ENCODE measurements around the gene TEX52. TPM values are rescaled to one million over a fixed set of nuclear protein-coding genes. Genes with fewer than 3 reads are reported as not detected.

TEX52 gene
- total and polyA plus RNA-seq, 10 of the 15 experiments (the other 5 are each of a cell fraction or from before 2014, with no cell fraction given): 0.23 TPM; not detected in 9

DNA sequence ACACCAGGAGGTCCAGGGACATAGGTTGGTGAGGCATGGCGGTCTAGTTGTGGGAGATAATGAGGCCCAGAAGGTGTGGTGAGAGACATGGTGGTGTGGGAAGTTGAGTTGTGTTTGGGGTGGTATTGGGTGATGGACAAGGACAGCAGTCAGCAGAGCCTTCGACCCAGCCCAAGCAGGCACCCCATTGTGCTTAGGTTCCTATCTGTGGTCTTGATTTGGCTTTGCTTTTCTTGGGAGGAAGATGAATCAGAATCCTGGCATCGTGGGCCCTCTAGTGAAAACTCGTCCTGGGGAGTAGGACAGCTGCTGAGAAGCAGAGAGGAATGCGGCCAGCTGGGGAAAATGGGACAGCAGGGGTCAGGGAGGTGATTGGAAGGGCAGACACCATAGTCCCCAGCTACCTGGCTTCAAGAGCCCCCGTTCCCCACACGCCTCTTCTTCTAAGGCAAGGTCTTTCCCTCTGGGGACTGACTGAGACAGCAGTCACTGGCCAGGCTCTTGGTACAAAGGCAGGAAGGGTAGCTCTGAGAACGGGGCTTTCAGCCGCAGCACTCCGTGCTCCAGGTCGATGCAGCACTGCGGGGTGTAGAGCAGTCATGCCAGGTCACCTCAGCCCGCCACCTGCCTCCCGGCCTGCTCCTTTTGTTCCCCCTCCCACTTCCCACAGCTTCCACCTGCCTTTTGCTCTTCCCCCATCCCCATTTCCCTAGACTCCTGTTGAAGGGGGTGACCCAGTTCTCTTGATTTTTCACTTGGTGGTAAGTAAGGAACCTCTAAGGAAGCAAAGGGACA, 29.9 kb downstream of the TEX52 start (continued):
- TF ChIP-seq, protein P1, sequence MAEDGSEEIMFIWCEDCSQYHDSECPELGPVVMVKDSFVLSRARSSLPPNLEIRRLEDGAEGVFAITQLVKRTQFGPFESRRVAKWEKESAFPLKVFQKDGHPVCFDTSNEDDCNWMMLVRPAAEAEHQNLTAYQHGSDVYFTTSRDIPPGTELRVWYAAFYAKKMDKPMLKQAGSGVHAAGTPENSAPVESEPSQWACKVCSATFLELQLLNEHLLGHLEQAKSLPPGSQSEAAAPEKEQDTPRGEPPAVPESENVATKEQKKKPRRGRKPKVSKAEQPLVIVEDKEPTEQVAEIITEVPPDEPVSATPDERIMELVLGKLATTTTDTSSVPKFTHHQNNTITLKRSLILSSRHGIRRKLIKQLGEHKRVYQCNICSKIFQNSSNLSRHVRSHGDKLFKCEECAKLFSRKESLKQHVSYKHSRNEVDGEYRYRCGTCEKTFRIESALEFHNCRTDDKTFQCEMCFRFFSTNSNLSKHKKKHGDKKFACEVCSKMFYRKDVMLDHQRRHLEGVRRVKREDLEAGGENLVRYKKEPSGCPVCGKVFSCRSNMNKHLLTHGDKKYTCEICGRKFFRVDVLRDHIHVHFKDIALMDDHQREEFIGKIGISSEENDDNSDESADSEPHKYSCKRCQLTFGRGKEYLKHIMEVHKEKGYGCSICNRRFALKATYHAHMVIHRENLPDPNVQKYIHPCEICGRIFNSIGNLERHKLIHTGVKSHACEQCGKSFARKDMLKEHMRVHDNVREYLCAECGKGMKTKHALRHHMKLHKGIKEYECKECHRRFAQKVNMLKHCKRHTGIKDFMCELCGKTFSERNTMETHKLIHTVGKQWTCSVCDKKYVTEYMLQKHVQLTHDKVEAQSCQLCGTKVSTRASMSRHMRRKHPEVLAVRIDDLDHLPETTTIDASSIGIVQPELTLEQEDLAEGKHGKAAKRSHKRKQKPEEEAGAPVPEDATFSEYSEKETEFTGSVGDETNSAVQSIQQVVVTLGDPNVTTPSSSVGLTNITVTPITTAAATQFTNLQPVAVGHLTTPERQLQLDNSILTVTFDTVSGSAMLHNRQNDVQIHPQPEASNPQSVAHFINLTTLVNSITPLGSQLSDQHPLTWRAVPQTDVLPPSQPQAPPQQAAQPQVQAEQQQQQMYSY (CRISPR knock-in tag; IDR thresholded peaks at IDR 0.05): no peak
- no peak for TF ChIP-seq RAD51 (IDR thresholded peaks at IDR 0.05)
- TF ChIP-seq HCFC1 (IDR thresholded peaks at IDR 0.05; ENCODE audit: low read length): no peak

DNA sequence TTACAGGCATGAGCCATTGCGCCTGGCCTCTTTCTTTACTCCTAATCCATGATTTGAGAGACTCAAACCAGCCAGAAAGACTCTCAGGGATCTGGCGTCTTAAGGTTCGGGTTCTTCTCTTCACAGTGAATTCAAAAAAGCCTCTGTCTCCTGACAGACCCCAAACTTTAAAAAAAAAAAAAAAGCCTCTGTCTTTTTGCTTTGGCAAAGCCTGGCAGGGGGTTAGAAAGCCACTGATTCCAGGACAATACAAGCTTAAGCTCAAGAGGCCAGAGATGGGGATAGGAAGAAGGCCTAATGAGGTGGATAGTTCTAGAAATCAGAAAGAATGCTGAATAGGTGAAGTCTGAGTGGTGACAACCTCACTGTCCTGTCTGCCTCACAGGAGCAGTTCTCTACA, 30.8 kb downstream of the TEX52 start:
- H3K27ac ChIP-seq (ENCODE audit: control insufficient read depth, insufficient read depth): no peak overlapping the region
- intact Hi-C loops (cut with micrococcal nuclease; ENCODE audit: unreplicated experiment) (no loop called here), in situ Hi-C loops (cut with MboI) (no loop called here)
- ChIA-PET RAD21 (ENCODE audit: unreplicated experiment) (no interaction called here), POLR2A (interaction anchor here (0.7 kb wide), 2 partner anchors 26 to 948 kb away, joined by 3 read pairs; no protein-coding TSS in a partner anchor), CTCF (no interaction called here), SMC1A (ENCODE audit: uncharacterized antibody, unreplicated experiment) (no interaction called here)
- no peak for DNase-seq (ENCODE audit: low read depth, low spot score)
- FAIRE-seq: no peak
- H2AFZ ChIP-seq (ENCODE audit: control insufficient read depth, low read depth, low read length): no peak overlapping the region
- 92% methylated on average over 3 of the region's 3 CpGs for WGBS (ENCODE audit: insufficient coverage, insufficient replicate concordance, low lambda C conversion rate, missing lambda C conversion rate)
- no peaks in the 10 kb centered on the region for H3K79me2 ChIP-seq (ENCODE audit: control insufficient read depth, insufficient read depth, low read length)
- no peak overlapping the region for H3K4me2 ChIP-seq (ENCODE audit: control insufficient read depth, insufficient read depth)
- no peak overlapping the region for H3K9ac ChIP-seq (ENCODE audit: control insufficient read depth, insufficient read depth, low read length)
- BruUV-seq (replicated peaks): TSS peak; percentile 9
- H3K27me3 ChIP-seq (replicated peaks in 1 of 2; ENCODE audit: control insufficient read depth in 2 of 2, insufficient read depth in 2 of 2, low read length in 1 of 2): no peaks in the 10 kb centered on the region
- ATAC-seq: no peak
- no peaks in the 10 kb centered on the region; the same call in 1 of the 2 replicates for H4K20me1 ChIP-seq (ENCODE audit: control insufficient read depth, insufficient read depth)
- H3K4me3 ChIP-seq: no peak overlapping the region
- no peaks in the 10 kb centered on the region for H3K9me3 ChIP-seq (replicated peaks; ENCODE audit: control insufficient read depth, insufficient read depth, low read length)
- peaks cover 5 to 18% of the 10 kb centered on the region in 2 experiments for H3K36me3 ChIP-seq (ENCODE audit: control insufficient read depth in 2 of 2, insufficient read depth in 2 of 2, low read length in 1 of 2)
- no peaks in the 10 kb centered on the region for H3K4me1 ChIP-seq (ENCODE audit: control insufficient read depth, insufficient read depth, low read length)
- TF ChIP-seq HDGF (IDR thresholded peaks at IDR 0.05) (no peak), SRF (IDR thresholded peaks at IDR 0.05; ENCODE audit: low read depth in 2 of 2, low read length in 2 of 2) (no peak), ETV6 (conservative IDR thresholded peaks at IDR 0.05 in 1 of 2, IDR thresholded peaks at IDR 0.05 in 1 of 2; ENCODE audit: borderline replicate concordance in 1 of 2, low read depth in 1 of 2) (no peak), IRF5 (IDR thresholded peaks at IDR 0.05; ENCODE audit: borderline replicate concordance) (no peak), PKNOX1 (IDR thresholded peaks at IDR 0.05) (no peak), STAT1 (conservative IDR thresholded peaks at IDR 0.05) (no peak), HDAC6 (IDR thresholded peaks at IDR 0.05; ENCODE audit: unreplicated experiment) (no peak), ZBED1 (IDR thresholded peaks at IDR 0.05; ENCODE audit: borderline replicate concordance) (no peak), NBN (IDR thresholded peaks at IDR 0.05) (no peak), NR2C1 (IDR thresholded peaks at IDR 0.05) (no peak), LARP7 (IDR thresholded peaks at IDR 0.05) (no peak), RAD21 (IDR thresholded peaks at IDR 0.05; ENCODE audit: insufficient read depth, low read depth, low read length) (no peak)
- TF ChIP-seq, protein P2, sequence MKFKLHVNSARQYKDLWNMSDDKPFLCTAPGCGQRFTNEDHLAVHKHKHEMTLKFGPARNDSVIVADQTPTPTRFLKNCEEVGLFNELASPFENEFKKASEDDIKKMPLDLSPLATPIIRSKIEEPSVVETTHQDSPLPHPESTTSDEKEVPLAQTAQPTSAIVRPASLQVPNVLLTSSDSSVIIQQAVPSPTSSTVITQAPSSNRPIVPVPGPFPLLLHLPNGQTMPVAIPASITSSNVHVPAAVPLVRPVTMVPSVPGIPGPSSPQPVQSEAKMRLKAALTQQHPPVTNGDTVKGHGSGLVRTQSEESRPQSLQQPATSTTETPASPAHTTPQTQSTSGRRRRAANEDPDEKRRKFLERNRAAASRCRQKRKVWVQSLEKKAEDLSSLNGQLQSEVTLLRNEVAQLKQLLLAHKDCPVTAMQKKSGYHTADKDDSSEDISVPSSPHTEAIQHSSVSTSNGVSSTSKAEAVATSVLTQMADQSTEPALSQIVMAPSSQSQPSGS (IDR thresholded peaks at IDR 0.05; ENCODE audit: low read length): no peak
